Cerebellar nuclear complex (tissue), 1 donor: ENCODE results near the gene POU2AF3.

Experiments
- DNase-seq, 2 experiments: peaks; one replicate each; lab custom pipeline; 2025; lab: John Stamatoyannopoulos, UW

The POU2AF3 gene

GRCh38 chr11:111353776-111354600, 55.6 kb downstream of the POU2AF3 start:
- no peak for DNase-seq

GRCh38 chr11:111354601-111354891, 56.2 kb downstream of the POU2AF3 start:
- no peak for DNase-seq

DNA sequence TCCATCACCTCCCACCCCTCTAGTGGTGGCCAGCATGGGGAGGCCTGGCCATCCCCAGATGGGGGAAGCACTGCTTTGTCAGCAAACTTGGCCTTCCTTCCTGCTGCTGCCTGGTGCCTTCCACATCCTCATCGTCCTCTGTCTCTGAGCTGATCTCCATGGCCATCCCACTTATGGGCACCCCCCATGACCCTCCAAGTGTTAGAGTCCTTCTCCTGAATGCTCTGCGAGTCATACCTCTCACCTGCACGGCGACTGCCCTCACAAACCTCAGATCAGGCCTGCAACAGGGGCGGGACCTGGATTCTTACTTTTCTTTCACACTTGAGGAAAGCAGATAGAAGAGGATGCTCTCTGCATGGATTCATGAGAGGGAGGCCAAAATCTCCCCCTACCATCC, 56.8 kb downstream of the POU2AF3 start:
- no peak for DNase-seq

DNA sequence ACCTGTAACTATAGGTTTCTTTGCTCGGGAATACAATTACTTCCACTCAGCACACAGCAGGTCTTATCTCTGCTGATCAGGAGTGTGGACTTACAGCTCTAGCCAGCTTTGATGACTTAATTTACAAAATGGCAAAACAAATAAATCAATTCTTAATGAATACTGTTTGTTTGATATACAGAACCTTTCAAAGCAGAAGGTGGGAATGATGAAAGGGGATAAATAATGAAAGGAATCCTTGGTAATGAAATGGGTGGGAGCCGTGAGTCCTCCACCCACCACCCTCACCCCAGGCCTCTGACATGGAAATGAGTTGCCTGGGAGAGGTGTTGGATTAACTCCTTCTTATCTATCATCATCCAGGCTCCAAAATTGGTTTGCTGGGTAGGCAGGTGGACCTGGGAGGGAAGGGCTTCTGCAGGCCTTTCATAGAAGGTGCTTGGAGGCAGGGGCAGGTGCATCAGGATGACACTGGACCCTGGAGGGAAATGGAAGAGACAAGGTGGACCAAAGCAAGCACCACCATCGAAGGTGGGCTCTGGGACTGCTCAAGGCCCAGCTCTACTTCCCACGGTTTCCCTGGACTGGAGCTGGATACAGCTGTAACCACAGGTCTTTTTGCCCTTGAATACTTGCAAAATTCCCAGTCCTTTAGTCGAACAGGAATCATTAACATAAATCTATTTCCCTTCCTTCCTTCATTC, 57.8 kb downstream of the POU2AF3 start:
- DNase-seq: no peak

DNA sequence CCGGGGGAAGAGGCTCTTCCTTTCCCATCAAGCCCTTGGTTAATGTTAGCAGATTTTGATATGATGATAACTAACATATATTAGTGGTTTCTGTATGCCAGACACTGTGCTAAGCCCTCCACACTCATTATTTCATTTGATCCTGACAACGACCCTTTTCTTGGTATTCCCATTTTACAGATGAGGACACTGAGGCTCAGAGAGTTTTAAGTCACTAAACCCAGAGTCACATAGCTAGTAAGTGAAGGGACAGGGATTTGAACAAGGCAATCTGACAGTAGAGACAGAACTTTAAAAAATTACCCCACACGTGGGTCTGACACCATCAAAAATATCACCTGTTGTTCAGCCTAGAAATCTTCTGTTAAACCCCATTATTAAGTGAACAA, 58.3 kb downstream of the POU2AF3 start:
- DNase-seq: no peak

- no peak for DNase-seq
These were observed 59.0 kb downstream of the POU2AF3 start for GRCh38 chr11:111357150-111358037.
